ENCODE measurements around the gene DNAI2.
"Not testable (repeated sequence)": the region's sequence is repeated elsewhere in the genome, so short reads cannot be mapped to it uniquely, and the experiment has no call there.

The DNAI2 gene

GRCh38 chr17:74245145-74245831 lies 28.7 kb upstream of the DNAI2 start:
- no peak for DNase-seq (ENCODE audit: low read depth in 1 of 2, low spot score in 1 of 2)

DNA sequence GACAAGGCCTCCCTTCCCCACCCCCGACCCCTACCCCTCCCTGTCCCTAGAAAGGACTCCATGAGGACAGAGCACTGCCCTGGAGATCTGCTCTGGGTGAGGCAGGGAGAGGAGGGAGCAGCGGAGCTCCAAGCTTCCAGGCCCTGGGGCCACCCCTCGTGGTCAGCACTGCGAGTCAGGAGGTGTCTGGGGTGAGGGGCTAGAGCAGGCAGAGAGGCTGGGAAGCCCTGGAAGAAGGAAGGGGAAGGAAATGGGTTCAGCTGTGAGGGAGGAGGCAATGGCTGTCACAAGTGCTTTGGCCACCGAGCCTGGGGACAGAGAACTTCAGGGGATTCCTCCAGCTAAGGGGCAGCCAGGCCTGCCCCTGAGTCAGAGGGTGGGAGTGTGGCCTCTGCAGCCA lies 28.2 kb upstream of the DNAI2 start:
- DNase-seq (ENCODE audit: low read depth in 1 of 2, low spot score in 1 of 2) = no peak

DNA sequence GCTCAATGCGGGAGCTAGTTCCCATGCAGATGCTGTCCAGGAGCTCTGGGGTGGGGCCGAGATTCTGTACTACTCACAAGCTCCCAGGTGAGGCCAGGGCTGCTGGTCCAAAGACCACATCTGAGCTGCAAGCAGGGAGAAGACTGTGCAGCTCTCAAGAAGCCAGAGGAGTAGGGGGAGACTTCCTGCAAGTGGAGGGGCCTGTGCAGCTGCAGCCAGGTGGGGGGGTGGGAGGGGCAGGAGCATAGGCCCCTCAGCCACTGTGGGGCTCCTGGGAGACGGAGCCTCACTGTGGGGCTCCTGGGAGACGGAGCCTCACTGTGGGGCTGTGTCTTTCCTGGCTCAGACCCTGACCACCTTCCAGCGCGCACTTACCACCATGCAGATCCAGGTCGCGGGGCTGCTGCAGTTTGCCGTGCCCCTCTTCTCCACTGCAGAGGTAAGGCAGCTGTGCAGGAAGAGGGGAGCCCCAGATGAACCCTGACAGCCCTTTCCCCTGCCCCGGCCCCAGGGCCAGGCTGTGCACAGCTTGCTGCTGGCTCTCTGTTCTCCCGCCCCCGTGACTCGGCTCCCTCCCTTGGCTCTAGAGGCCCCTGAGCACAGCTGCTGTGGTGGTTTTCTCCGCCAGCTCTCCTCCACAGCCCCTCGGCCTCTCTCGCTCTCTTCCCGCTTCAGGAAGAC lies 24.3 kb upstream of the DNAI2 start:
- no peak for DNase-seq (ENCODE audit: low read depth in 1 of 2, low spot score in 1 of 2)

DNA sequence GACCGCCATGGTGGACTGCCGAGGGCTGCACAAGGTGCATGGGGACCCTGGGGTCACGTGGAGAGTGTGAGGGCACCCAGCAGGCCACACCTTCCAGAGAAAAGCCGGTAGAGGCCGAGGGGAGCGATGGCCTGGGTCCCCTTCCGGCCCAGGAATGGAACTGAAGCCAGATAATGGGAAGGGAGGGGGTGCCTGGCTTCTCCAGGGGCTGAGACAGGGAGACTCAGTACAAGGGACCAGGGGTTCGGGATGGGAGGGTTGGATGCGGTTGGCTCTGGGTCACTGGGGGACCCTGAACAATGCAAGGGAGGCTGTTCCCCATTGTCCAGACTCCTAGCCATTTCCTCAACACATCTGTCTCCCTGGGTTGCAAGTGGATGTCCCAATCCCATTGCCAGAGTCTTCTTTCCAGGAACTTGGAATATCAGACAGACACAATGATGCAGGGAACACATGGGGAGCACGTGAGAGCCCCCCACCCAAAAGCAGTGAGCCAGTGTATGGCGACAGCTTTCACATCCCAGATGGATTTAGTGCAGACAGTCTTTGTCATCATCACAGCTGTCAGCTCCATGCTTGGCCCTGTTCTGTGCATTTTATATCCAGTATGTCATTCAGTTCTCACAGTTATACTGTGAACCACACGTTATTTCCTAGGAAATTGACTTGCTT lies 23.6 kb upstream of the DNAI2 start:
- DNase-seq (ENCODE audit: low read depth in 1 of 2, low spot score in 1 of 2) = no peak

DNA sequence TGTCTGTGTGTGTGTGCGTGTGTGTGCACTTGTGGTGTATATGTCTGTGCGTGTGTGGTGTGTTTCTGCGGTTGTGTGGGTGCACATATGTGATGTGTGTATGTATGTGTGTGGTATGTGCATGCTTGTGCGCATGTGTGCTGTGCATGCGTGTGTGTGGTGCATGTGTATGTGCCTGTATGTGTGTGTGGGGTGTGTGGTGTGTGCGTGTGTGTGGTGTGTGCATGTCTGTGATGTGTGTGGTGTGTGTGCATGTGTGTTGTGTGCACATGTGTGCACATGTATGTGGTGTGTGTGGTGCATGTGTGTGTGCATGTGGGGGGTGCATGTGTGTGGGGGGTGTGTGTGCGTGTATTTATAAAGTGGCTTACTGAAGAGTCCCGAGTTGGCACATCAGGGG lies 23.0 kb upstream of the DNAI2 start:
- no peak for DNase-seq (ENCODE audit: low read depth in 1 of 2, low spot score in 1 of 2)

- DNase-seq (ENCODE audit: low read depth in 1 of 2, low spot score in 1 of 2) = no peak
These were observed 22.5 kb upstream of the DNAI2 start for GRCh38 chr17:74251569-74251968.

DNA sequence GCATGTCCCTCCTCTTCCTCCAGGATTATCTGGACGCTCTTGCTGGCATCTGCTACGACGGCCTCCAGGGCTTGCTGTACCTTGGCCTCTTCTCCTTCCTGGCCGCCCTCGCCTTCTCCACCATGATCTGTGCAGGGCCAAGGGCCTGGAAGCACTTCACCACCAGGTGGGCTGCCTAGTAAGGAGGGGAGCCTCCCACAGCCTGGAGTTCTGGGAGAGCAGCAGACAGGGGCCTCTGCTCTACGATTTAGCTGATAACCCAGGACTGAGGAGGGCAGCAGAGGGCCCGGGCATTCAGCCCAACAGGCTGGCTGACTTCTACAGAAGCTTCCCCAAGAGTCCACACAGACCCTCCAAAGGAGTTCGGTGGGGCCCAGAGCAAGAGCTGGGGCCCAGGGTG lies 21.8 kb upstream of the DNAI2 start:
- no peak for DNase-seq (ENCODE audit: low read depth in 1 of 2, low spot score in 1 of 2)

- no peak for DNase-seq (ENCODE audit: low read depth in 1 of 2, low spot score in 1 of 2)
These were observed 21.0 kb upstream of the DNAI2 start for GRCh38 chr17:74253036-74253435.

- DNase-seq (ENCODE audit: low read depth in 1 of 2, low spot score in 1 of 2) = no peak
These were observed 16.7 kb upstream of the DNAI2 start for GRCh38 chr17:74257311-74257710.

GRCh38 chr17:74259667-74260524 lies 14.1 kb upstream of the DNAI2 start:
- DNase-seq (ENCODE audit: low read depth in 1 of 2, low spot score in 1 of 2) = no peak

DNA sequence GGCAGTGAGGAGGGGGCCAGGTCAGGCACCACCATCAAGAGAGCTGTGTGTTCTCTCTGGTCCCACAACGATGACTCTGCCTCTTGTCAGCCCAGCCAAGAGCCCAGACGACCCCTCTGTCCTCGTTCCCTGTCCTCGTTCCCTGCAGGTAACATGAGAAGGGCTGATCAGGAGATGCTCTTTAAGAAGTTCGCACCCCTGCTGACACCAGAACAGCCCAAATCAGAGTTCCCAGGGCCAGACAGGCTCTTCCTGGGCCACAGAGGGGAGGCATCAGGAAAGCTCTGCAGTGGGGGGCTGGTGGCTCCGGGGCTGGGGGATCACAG lies 13.5 kb upstream of the DNAI2 start:
- no peak for DNase-seq (ENCODE audit: low read depth in 1 of 2, low spot score in 1 of 2)

DNA sequence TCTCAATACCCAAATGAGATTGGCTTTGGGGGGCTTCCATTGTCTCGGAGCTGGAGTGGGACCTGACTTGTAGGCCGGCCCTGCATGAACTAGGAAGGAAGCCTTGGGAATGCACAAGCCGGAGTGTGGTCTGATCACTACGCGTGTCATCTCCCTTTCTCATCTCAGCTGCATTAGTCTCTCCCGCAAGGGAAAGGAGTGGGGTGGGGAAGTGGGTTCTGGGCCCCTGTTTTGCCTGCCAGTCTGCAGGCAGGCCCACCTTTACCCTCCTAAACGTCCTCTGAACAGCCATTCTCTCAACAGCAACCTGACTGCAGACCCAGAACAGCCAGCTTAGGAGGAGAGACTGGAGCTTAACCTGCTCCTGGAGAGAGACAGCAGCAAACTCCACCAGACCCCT lies 11.4 kb upstream of the DNAI2 start:
- DNase-seq (ENCODE audit: low read depth in 1 of 2, low spot score in 1 of 2) = no peak

DNA sequence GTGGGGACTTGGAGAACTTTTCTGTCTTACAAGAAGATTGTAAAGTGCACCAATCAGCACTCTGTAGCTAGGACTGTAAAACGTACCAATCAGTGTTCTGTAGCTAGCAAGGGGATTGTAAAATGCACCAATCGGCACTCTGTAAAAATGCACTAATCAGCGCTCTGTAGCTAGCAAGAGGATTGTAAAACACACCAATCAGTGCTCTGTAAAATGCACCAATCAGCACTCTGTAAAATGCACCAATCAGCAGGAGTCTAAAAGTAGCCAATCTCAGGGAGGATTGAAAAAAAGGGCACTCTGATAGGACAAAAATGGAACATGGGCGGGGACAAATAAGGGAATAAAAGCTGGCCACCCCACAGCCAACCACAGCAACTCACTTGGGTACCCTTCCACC lies 7.0 kb upstream of the DNAI2 start:
- not testable (repeated sequence) for DNase-seq (ENCODE audit: low read depth in 1 of 2, low spot score in 1 of 2)

GRCh38 chr17:74267579-74267978 lies 6.5 kb upstream of the DNAI2 start:
- no peak for DNase-seq (ENCODE audit: low read depth in 1 of 2, low spot score in 1 of 2)

DNA sequence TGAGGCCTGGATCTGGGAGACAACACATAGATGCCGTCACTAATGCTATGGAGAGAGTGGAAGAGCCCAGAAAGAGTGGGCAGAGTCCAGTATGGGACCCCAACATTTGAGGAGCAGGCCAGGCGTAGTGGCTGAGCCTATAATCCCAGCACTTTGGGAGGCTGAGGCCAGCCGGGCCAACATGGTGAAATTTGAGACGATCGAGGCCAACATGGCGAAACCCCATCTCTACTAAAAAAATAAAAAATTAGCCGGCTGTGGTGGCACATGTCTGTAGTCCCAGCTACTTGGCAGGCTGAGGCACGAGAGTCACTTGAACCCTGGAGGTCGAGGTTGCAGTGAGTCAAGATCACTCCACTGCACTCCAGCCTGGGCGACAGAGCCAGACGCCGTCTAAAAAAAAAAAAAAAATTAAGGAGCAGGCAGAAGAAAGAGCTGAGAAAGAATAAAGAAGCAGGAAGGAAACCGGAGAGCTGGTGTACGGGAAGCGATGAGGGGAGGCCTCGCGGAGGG lies 6.0 kb upstream of the DNAI2 start:
- DNase-seq (ENCODE audit: low read depth in 1 of 2, low spot score in 1 of 2) = no peak

GRCh38 chr17:74268558-74268957 lies 5.5 kb upstream of the DNAI2 start:
- no peak for DNase-seq (ENCODE audit: low read depth in 1 of 2, low spot score in 1 of 2)

- DNase-seq (ENCODE audit: low read depth in 1 of 2, low spot score in 1 of 2) = no peak
These were observed 3.7 kb upstream of the DNAI2 start for GRCh38 chr17:74270333-74270732.

DNA sequence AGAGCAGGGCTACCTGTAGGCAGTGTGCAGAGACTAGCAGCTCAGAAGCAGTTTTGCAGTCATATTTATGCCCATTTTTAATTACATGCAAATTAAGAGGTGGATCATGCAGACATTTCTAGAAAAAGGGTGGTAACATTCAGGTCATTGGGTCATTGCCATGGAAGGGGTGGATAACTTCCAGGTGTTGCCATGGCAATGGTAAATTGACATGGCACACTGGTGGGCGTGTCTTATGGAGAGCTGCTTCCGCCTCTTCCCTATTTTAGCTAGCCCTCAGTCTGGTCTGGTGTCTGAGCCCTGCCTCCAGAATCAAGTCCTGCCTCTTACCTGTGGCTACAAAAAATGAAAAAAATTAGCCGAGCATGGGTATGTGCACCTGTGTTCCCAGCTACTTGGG lies 2.8 kb upstream of the DNAI2 start:
- DNase-seq (ENCODE audit: low read depth in 1 of 2, low spot score in 1 of 2) = no peak

- DNase-seq (ENCODE audit: low read depth in 1 of 2, low spot score in 1 of 2) = no peak
These were observed 2.0 kb upstream of the DNAI2 start for GRCh38 chr17:74271901-74272561.

DNA sequence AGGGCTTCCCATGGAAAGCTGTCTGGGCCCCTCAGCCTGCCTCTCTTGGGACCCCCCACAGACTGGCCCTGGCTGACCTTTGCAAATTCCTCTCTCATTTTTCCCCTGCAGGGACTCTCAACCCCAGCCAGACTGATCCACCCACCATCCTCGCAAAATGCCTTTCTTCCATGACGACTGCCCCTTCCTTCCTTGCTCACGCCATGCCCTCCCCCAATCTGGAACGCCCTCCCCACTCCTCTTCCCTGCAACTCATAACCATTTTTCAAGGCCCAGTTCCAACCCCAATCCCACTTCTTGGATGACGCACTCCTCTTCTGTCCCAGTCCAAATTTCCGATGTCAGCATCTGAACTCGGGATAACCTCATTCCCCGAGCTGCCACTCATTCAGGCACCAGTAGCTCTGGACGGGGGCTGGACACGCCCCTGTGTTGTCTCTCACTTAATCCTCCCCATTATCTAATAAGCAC lies 1.3 kb upstream of the DNAI2 start:
- no peak for DNase-seq (ENCODE audit: low read depth in 1 of 2, low spot score in 1 of 2)
